Smooth muscle cell (in vitro differentiated cells): ENCODE data around the gene GHRH. TPM values are rescaled to one million over a fixed set of nuclear protein-coding genes. Genes with fewer than 3 reads are reported as not detected.

Experiments
- DNase-seq: peaks from one replicate; lab custom pipeline; 2025; ENCODE audit not compliant: unreplicated experiment; lab: John Stamatoyannopoulos, UW
- H2AFZ ChIP-seq: fragments of 200-600 bp; sonication (generic); 2 replicates; pipeline ENCODE4 v1.6.0; 2016; ENCODE audit warnings: antibody characterized with exemption, low read depth, mild to moderate bottlenecking
- H3F3A ChIP-seq: fragments of 200-600 bp; sonication (generic); 2 replicates; pipeline ENCODE4 v1.6.0; 2017; ENCODE audit warnings: antibody characterized with exemption, low read depth
- H3K27ac ChIP-seq: fragments of 200-600 bp; sonication (generic); 2 replicates; pipeline ENCODE4 v1.5.1; 2016; ENCODE audit warnings: low read depth, mild to moderate bottlenecking
- H3K27me3 ChIP-seq: fragments of 200-600 bp; sonication (generic); 2 replicates; pipeline ENCODE4 v1.6.1; 2016; ENCODE audit warnings: low read depth, mild to moderate bottlenecking
- H3K36me3 ChIP-seq: fragments of 200-600 bp; sonication (generic); 2 replicates; pipeline ENCODE4 v1.5.1; 2016; ENCODE audit warnings: low read depth
- H3K4me1 ChIP-seq: fragments of 200-600 bp; sonication (generic); 2 replicates; pipeline ENCODE4 v1.5.1; 2016; ENCODE audit warnings: low read depth
- H3K4me2 ChIP-seq: fragments of 200-600 bp; sonication (generic); 2 replicates; pipeline ENCODE4 v1.6.0; 2016; ENCODE audit warnings: mild to moderate bottlenecking
- H3K4me3 ChIP-seq: fragments of 200-600 bp; sonication (generic); 2 replicates; pipeline ENCODE4 v1.5.1; 2016; ENCODE audit warnings: mild to moderate bottlenecking
- H3K79me2 ChIP-seq: fragments of 200-600 bp; sonication (generic); 2 replicates; pipeline ENCODE4 v1.6.0; 2016; ENCODE audit warnings: low read depth, mild to moderate bottlenecking
- H3K9ac ChIP-seq: fragments of 200-600 bp; sonication (generic); 2 replicates; pipeline ENCODE4 v1.6.0; 2016; ENCODE audit warnings: low read depth
- H3K9me3 ChIP-seq: fragments of 200-600 bp; sonication (generic); replicated peaks from 2 replicates; pipeline ENCODE4 v1.5.1; 2016; ENCODE audit warnings: low read depth
- H4K20me1 ChIP-seq: fragments of 200-600 bp; sonication (generic); 2 replicates; pipeline ENCODE4 v1.6.0; 2016; ENCODE audit warnings: low read depth
- WGBS: methylation state at CpG from one replicate; pipeline ENCODE4 v1.1.7; 2016; ENCODE audit warnings: low lambda C conversion rate; 5-methylcytosine and 5-hydroxymethylcytosine counted together
- polyA plus RNA-seq: library from polyadenylated mRNA; unstranded; fragments of >200 nt; fragmentation: Nextera tagmentation; extraction: Ambion mirVana; gene quantifications from 2 replicates; pipeline ENCODE4 v1.2.1, GENCODE V29; 2016
- total RNA-seq: library from RNA; depleted of rRNA; stranded (reverse); fragments of >200 nt; gene quantifications from 2 replicates; pipeline ENCODE4 v1.2.3, GENCODE V29; 2014
- TF ChIP-seq, protein P1 (sequence below): fragments of 200-600 bp; sonication (generic); IDR thresholded peaks from 2 replicates; pipeline ENCODE4 v1.5.1; 2017; ENCODE audit warnings: borderline replicate concordance, mild to moderate bottlenecking, antibody characterized with exemption; ENCODE audit not compliant: insufficient read depth, poor library complexity, severe bottlenecking

GHRH gene
- total and polyA plus RNA-seq, 2 experiments from 2014 or later, result not detected

DNA sequence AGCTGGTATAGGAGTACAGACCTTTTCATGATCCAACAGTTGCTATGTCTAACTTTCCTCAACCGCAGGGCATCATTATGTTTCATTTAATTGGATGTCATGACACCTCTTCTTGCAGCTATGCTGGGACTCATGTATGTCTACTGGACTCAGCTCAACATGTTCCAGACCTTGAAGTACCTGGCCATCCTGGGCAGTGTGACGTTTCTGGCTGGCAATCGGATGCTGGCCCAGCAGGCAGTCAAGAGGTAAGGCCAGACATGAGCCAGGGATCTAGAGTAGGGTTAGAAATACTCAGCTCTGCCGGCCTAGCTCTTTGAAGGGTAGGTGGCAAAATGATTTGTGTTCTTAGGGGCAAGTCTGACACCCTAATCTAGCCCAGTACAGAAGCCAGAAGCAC is 25.2 kb downstream of the GHRH start:
- Histone ChIP-seq H4K20me1 (peaks cover 9% of the 10 kb centered on the region), H3K27me3 (no peaks in the 10 kb centered on the region), H3K9me3 (no peaks in the 10 kb centered on the region), H3K79me2 (no peaks in the 10 kb centered on the region), H3K4me3 (no peak overlapping the region), H3K27ac (no peak overlapping the region), H3K4me2 (no peak overlapping the region), H3K4me1 (no peaks in the 10 kb centered on the region), H3K9ac (no peak overlapping the region), H2AFZ (no peak overlapping the region), H3F3A (no peaks in the 10 kb centered on the region), H3K36me3 (peaks cover 25% of the 10 kb centered on the region)
- 87% methylated on average over 4 of the region's 4 CpGs for WGBS
- DNase-seq, result no peak
- TF ChIP-seq, protein P1, sequence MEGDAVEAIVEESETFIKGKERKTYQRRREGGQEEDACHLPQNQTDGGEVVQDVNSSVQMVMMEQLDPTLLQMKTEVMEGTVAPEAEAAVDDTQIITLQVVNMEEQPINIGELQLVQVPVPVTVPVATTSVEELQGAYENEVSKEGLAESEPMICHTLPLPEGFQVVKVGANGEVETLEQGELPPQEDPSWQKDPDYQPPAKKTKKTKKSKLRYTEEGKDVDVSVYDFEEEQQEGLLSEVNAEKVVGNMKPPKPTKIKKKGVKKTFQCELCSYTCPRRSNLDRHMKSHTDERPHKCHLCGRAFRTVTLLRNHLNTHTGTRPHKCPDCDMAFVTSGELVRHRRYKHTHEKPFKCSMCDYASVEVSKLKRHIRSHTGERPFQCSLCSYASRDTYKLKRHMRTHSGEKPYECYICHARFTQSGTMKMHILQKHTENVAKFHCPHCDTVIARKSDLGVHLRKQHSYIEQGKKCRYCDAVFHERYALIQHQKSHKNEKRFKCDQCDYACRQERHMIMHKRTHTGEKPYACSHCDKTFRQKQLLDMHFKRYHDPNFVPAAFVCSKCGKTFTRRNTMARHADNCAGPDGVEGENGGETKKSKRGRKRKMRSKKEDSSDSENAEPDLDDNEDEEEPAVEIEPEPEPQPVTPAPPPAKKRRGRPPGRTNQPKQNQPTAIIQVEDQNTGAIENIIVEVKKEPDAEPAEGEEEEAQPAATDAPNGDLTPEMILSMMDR, result no peak

DNA sequence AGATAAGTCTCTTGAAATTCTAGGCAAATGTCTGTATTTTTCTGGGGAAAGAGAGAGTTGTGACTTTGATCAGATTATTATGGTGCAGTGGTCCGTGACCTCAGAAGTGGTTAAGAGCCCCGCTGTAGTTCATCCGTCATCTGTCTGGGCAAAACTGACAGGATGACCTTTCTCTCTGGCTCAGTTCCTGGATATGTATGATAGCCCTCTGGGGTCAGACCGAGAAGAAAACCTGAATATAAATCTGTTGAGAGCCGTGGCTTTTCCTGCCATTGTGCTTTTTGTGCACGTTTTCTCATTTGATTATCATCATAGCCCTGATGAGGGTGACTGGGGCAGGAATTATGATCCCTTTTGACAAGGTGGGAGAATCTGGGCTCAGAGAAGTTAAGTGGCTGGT is 26.5 kb downstream of the GHRH start:
- DNase-seq, result no peak
- TF ChIP-seq, protein P1, result no peak
- H3K4me2 ChIP-seq, result no peak overlapping the region
- H3K9me3 ChIP-seq, result no peaks in the 10 kb centered on the region
- H3K4me3 ChIP-seq, result no peak overlapping the region
- H3K27ac ChIP-seq, result no peak overlapping the region
- no peaks in the 10 kb centered on the region for H3K4me1 ChIP-seq
- no peak overlapping the region for H3K9ac ChIP-seq
- H3K36me3 ChIP-seq, result peaks cover 19% of the 10 kb centered on the region
- 94% methylated on average over 6 of the region's 6 CpGs for WGBS
- H2AFZ ChIP-seq, result no peak overlapping the region
- no peaks in the 10 kb centered on the region for H3K79me2 ChIP-seq
- no peaks in the 10 kb centered on the region for H3F3A ChIP-seq
- no peaks in the 10 kb centered on the region for H3K27me3 ChIP-seq
- H4K20me1 ChIP-seq, result peaks cover 8% of the 10 kb centered on the region

DNA sequence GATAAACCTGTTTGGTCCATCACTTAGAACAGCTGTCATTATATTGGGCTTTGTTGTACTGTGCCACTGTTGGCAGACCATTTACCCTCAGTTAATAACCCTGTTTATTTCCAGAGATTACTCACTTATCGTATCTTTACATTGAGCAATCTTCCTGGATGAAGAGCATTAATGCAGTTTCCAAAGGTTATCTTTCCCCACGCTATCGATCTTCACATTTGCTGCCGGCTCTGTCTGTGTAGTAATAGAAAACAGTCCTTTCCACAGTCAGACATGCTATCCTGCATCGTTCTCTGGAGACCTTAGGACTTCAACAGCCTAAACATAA is 27.4 kb downstream of the GHRH start:
- no peak overlapping the region for H3K4me2 ChIP-seq
- no peak overlapping the region for H3K27ac ChIP-seq
- no peak overlapping the region for H2AFZ ChIP-seq
- H3K79me2 ChIP-seq, result no peaks in the 10 kb centered on the region
- peaks cover 8% of the 10 kb centered on the region for H4K20me1 ChIP-seq
- H3K4me3 ChIP-seq, result no peak overlapping the region
- WGBS, result 78% methylated on average over 5 of the region's 5 CpGs
- no peaks in the 10 kb centered on the region for H3F3A ChIP-seq
- peaks cover 8% of the 10 kb centered on the region for H3K4me1 ChIP-seq
- H3K27me3 ChIP-seq, result no peaks in the 10 kb centered on the region
- peaks cover 19% of the 10 kb centered on the region for H3K36me3 ChIP-seq
- no peaks in the 10 kb centered on the region for H3K9me3 ChIP-seq
- H3K9ac ChIP-seq, result no peak overlapping the region
- DNase-seq, result no peak
- TF ChIP-seq, protein P1, result no peak

DNA sequence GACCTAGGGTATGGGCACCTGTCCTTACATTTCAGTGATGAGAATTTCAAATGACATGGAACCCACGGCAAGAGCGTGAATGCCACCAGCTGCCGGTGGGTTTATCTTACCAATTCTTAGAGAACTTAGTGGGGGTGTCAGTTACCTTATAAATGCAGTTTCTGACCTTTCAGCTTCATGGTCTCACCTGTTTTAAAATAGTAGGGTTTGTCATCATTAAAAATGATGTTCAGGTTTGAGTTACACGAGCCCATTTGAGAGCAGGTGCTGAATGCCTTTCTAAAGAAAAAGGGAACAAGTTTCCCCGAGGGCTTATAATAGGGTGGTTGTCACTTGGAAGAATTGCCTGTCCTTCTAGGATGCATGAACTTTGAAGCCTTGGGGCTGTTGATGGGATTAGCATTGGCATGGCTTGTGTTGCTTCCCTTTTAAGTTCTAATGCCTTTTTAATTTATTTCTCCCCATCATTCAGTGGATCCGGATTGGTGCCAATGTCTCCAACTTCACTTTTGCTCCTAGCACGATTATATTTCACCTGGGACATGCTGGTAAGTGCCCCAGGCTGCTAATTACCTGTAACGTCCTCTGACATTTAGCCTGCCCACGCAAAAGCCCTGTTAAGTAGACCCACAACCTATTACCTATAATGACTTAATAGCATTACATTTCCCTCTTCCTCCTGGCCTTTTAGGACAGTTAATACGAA is 27.9 kb downstream of the GHRH start:
- Histone ChIP-seq H3K9me3 (no peaks in the 10 kb centered on the region), H3K4me3 (no peak overlapping the region), H3K4me1 (peaks cover 13% of the 10 kb centered on the region), H3K27me3 (no peaks in the 10 kb centered on the region), H3K79me2 (no peaks in the 10 kb centered on the region), H3K36me3 (peaks cover 19% of the 10 kb centered on the region), H4K20me1 (peaks cover 8% of the 10 kb centered on the region), H2AFZ (no peak overlapping the region), H3K9ac (no peak overlapping the region), H3K27ac (no peak overlapping the region), H3K4me2 (no peak overlapping the region), H3F3A (no peaks in the 10 kb centered on the region)
- TF ChIP-seq, protein P1, result no peak
- 85% methylated on average over 10 of the region's 10 CpGs for WGBS
- no peak for DNase-seq
